D341Med (cell line): Measurements from ENCODE around the gene TRIM15.

Source experiments
- DNase-seq: peaks from one replicate; pipeline ENCODE4 v3.0.0; 2012; ENCODE audit warnings: low spot score

The TRIM15 gene

GRCh38 chr6:30147096-30147495 is 16.2 kb upstream of the TRIM15 start:
- DNase-seq = no peak

GRCh38 chr6:30149234-30149633 is 14.1 kb upstream of the TRIM15 start:
- no peak for DNase-seq

- DNase-seq = no peak
Observed at GRCh38 chr6:30149858-30150550, 13.3 kb upstream of the TRIM15 start.

GRCh38 chr6:30150671-30151395 is 12.5 kb upstream of the TRIM15 start:
- no peak for DNase-seq

- no peak for DNase-seq
Observed at GRCh38 chr6:30151580-30151979, 11.8 kb upstream of the TRIM15 start.

GRCh38 chr6:30152016-30152673 is 11.2 kb upstream of the TRIM15 start:
- no peak for DNase-seq

GRCh38 chr6:30152910-30153610 is 10.3 kb upstream of the TRIM15 start:
- DNase-seq = no peak

- no peak for DNase-seq
Observed at GRCh38 chr6:30154061-30154460, 9.3 kb upstream of the TRIM15 start.

- no peak for DNase-seq
Observed at GRCh38 chr6:30154709-30155519, 8.4 kb upstream of the TRIM15 start.

- no peak for DNase-seq
Observed at GRCh38 chr6:30155520-30156261, 7.7 kb upstream of the TRIM15 start.

GRCh38 chr6:30156262-30156599 is 7.1 kb upstream of the TRIM15 start:
- no peak for DNase-seq

GRCh38 chr6:30156774-30157173 is 6.6 kb upstream of the TRIM15 start:
- DNase-seq = no peak

GRCh38 chr6:30157581-30157980 is 5.8 kb upstream of the TRIM15 start:
- no peak for DNase-seq

GRCh38 chr6:30157999-30158398 is 5.3 kb upstream of the TRIM15 start:
- DNase-seq = no peak

- no peak for DNase-seq
Observed at GRCh38 chr6:30158475-30159040, 4.8 kb upstream of the TRIM15 start.

- DNase-seq = no peak
Observed at GRCh38 chr6:30160008-30160784, 3.1 kb upstream of the TRIM15 start.

- DNase-seq = no peak
Observed at GRCh38 chr6:30160785-30161531, 2.4 kb upstream of the TRIM15 start, which contains the start of gene TRIM10. Gene TRIM10, minus strand, starts transcription at chr6:30161211. Its CDS starts 353 bp downstream, at chr6:30160858.

GRCh38 chr6:30162265-30163089 is 869 bp upstream of the TRIM15 start:
- no peak for DNase-seq
